IPS-18c (cell line): Measurements from ENCODE around the gene VWA7.
A peak's percentile ranks its signal among the peaks of the same experiment; 100 is the strongest.
"Not testable (repeated sequence)": the region's sequence is repeated elsewhere in the genome, so short reads cannot be mapped to it uniquely, and the experiment has no call there.

Experiments used
- H3K4me3 ChIP-seq: 2 replicates; pipeline ENCODE4 v1.7.0; 2013; ENCODE audit warnings: low read depth, mild to moderate bottlenecking, low read length, moderate library complexity; ENCODE audit not compliant: insufficient read depth
- H3K9me3 ChIP-seq: one replicate; pipeline ENCODE4 v1.6.1; 2013; ENCODE audit warnings: mild to moderate bottlenecking, low read length, moderate library complexity; ENCODE audit not compliant: control insufficient read depth, insufficient read depth

Gene VWA7

DNA sequence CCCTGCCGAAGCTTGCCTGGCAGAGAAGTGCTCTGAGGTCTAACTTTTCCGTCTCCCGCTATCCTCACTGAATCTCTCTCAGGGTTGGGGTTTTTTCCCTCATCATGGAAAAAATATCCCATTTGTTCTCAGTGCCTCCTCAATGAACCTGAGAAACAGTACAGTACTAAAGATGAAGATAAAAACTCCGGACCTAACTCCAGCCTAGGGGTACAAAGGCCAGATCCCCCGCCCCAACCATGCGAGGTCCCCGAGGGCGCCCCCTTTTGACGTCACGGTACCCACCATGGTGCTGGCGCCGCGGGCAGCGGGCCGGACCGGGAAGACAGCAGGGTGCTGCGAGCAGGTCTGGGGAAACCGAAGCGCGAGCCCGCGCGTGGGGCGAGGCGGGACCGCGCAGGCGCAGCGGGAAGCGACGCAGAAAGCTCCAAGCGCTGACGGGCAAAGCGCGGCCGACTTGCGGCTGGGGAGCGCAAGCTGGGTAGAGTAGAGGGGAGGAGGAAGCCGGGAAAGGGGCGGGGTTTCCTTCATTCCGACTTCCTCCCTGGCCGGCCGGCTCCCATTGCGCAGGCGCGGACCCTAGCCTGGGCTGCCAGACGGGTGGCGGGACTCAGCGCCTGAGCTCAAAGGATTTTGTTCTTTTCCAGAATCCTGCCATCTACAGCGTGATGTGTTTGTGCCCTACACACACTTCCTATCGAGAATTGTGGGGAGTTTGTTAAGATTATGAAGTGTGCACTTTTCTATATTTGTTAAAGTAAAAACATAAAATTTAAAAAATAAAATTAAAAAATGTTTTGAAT, 29.5 kb upstream of the VWA7 start, which contains the start of gene LSM2:
Gene LSM2 (minus strand): TSS at position 497 of the 803 bp plus-strand sequence. CDS start 209 bp downstream, at position 288.
- no peaks in the 10 kb centered on the region for H3K9me3 ChIP-seq

DNA sequence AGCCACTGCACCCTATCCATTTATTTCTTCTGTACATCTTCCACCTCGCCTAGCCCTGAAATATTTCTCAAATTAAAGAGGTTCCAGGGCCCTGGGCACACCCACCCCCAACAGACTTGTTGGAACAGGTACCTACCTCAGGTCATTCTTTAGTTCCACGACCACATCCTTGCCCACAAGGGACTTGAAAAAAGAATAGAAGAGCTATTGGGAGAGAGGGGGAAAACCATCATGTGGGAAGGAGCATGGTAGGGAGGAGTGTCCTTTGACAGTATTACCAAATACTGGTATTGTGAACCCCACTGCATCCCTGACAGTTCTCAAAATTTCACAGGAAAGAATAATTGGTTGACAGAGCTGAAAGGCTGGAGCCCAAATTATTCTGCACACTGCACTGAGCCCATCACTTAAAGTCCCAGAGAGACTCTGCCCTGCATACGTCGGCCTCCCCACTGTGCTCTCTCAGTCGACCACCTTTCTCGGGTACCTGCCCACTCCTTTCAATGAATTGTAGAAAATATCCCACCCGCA, 28.9 kb upstream of the VWA7 start:
- peak overlapping the region; percentile 100 for H3K4me3 ChIP-seq
- no peaks in the 10 kb centered on the region for H3K9me3 ChIP-seq

More for the DNA sequence above, 29.5 kb upstream of the VWA7 start, which contains the start of gene LSM2:
- H3K4me3 ChIP-seq, result peak within 1 kb of the TSS; percentile 100

DNA sequence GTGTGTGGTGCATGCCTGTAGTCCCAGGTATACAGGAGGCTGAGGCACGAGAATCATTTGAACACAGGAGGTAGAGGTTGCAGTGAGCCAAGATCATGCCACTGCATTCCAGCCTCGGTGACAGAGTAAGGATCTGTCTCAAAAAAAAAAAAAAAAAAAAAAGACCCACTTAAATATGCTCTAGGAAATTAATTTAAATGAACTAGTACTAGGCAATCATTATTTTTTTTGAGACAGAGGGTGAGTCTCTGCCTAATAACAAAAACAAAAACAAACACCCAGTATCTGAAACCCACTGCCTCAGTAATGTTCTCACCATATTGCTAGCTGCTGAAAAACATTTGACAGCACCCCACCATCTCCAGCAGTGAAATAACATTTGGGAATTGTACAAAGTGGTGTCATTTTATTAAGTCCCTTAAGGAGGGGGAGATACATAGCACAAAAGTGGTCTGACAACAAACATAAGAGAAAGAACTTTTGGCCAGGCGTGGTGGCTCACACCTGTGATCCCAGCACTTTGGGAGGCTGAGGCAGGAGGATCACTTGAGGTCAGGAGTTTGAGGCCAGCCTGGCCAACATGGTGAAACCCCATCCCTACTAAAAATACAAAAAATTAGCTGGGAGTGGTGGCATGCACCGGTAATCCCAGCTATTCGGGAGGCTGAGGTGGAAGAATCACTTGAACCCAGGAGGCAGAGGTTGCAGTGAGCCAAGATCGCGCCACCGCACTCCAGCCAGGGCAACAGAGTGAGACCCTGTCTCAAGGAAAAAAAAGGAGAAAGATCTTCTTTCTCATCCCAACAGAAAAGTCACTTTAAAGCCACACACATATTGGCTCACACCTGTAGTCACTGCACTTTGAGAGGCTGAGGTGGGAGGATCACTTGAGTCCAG, 24.2 kb upstream of the VWA7 start:
- not testable (repeated sequence) for H3K9me3 ChIP-seq, H3K4me3 ChIP-seq

DNA sequence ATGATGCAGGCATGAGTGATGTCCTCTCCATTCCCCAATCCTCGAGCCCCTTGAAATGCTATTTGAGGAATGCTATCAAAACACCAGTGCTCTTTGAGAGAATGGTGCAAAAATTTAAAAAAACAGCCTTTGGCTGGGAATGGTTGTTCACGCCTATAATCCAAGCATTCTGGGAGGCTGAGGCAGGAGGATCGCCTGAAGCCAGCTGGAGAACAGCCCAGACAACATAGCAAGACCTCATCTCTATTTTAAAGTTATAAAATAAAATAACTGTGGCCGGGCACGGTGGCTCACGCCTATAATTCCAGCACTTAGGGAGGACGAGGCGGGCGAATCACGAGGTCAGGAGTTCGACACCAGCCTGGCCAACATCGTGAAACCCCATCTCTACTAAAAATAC, 22.7 kb upstream of the VWA7 start:
- no peaks in the 10 kb centered on the region for H3K9me3 ChIP-seq
- H3K4me3 ChIP-seq, result no peak overlapping the region

DNA sequence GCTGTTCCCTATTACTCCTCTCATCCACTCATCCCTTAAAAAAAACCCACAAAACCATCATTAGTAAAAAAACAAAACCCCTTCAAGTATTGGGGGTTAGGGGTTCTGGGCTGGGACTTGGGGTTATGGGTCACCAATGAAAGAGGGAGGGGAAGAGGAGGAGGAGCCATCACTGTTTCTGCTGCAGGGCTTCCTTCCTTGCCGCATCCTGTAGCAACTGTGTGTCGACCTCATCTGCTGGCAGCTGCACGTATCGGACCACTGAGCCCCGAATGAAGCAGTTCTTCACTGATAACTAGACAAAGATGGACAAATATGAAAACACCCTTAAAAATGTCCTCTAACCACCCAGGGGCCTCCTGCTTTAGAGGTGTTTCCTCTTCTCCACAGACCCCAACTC, 20.5 kb upstream of the VWA7 start:
- no peak overlapping the region for H3K4me3 ChIP-seq
- H3K9me3 ChIP-seq, result no peaks in the 10 kb centered on the region

DNA sequence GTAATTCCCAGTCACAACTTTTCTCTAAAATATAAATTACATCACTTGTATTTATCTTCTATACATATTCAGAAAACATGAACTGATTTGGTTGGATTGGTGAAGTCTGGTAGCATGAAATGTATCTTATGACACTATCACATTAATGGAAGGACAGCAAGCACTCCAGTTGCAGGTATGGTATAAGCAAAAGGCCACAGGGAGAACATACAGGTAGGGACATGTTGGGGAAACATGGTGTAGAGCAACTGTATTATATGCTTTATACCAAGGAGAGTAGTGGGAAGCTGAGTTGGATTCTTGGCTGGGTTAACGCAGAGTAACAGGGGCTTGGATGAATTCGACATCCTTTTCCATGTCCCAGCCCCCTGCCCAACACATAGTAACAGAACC, 19.9 kb upstream of the VWA7 start:
- H3K4me3 ChIP-seq, result no peak overlapping the region

DNA sequence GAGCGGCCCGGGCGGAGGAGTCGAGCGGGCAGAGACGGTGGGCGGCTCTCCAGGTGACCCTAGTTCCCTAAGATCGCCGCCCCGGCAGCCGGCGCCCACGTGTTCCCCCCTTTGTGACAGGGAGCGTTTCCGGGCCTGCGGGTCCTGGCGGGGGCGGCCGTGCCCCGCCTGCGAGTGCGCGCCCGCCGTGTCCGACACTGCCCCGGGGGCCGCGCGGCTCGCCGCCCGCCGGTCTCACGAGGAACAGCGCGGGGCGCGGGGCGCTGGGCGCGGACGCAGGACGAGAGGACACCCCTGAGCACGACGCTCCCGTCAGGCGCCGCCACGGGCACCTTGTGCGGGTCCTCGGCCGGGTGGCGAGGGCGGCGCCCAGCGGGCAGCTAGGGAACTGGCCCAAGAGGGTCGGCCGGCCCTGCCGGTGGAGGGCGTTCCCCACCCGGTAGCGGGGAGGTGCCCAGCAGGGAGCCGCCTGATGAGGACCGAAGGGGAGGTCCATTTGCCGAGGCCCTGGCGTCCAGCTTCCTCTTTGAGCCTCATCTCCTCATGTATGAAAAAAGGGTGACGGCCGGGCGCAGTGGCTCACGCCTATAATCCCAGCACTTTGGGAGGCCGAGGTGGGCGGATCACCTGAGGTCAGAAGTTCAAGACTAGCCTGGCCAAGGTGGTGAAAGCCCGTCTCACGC, 18.6 kb upstream of the VWA7 start, which contains the start of gene VARS1:
Gene VARS1 (minus strand): TSS at position 137 of the 683 bp plus-strand sequence. CDS start 535 bp downstream, outside the sequence.
- H3K9me3 ChIP-seq, result no peaks in the 10 kb centered on the region
- H3K4me3 ChIP-seq, result peak within 1 kb of the TSS; percentile 93

More for the DNA sequence above, 19.9 kb upstream of the VWA7 start:
- H3K9me3 ChIP-seq, result no peaks in the 10 kb centered on the region

DNA sequence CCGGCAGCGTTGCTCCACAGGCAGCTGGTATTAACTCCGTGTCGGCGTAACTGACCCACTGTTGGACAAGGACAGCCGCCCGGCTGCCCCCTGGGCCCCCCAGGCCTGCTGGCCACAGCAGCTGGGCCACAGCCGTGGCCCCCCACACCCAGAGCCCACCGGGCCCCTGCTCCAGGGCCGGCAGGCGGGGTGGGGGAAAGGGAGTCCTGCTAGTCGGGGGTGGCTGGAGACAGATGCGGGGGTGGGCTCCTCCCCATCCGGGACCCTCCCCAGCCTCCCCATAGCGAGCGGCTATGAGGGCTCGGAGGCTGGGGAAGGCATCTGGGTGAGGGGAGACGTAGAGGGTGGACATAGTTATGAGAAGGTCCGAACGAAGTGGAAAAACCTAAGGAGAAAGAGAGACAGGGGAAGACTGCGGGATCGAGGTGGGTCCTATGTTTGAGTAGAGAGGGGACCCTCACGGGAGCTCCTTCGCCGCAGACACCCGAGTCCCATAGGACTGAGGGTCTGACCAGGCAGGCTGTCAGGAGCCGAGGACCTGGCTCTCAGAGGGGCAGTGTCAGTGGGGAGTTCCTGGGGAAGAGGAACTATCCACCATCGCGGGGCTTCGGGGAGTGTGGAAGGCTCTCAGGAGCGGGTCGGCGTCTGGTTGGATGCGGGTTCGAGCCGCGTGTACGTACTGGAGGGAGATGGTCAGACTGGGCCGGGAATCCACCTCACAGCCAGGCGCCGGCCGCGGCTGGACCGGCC, 17.9 kb upstream of the VWA7 start:
- Histone ChIP-seq H3K4me3 (peak overlapping the region; percentile 93), H3K9me3 (no peaks in the 10 kb centered on the region)

DNA sequence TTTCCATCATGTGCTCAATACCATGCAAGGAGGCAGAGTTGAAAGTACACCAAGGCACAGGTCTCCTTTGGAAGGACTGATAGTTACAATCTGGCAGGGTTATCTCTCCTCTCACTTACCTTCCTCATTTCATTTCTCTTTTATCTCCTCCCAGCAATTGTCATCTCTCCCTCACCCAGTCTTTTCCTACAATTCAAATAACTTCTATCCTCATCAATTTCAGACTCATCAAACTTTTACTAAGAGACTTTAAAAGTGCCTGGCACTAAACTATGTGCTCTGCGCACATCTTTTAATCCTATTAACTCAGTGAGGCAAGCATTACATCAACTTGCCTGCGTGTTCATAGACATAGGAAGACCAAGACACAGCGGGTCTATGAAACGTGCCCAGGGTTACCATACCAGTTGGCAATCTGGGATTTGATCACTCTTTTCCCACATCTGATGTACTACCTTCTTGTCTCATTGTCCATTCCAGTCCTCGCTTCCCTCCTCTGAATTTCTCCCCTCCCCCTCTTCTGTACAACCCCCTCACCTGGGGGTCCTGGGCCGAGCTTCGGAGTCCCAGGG, 17.3 kb upstream of the VWA7 start:
- H3K4me3 ChIP-seq, result peak overlapping the region; percentile 93
- H3K9me3 ChIP-seq, result no peaks in the 10 kb centered on the region

DNA sequence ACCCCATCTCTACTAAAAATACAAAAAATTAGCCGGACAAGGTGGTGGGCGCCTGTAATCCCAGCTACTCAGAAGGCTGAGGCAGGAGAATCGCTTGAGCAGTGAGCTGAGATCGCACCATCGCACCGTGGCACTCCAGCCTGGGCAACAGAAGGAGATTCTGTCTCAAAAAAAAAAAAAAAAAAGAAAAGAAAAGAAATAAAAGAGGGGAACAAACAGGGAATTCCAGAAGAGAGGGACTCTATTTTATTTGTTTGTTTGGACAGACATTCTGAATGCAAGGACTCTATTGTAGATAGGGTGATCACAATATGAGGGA, 16.8 kb upstream of the VWA7 start:
- not testable (repeated sequence) for H3K9me3 ChIP-seq, H3K4me3 ChIP-seq

DNA sequence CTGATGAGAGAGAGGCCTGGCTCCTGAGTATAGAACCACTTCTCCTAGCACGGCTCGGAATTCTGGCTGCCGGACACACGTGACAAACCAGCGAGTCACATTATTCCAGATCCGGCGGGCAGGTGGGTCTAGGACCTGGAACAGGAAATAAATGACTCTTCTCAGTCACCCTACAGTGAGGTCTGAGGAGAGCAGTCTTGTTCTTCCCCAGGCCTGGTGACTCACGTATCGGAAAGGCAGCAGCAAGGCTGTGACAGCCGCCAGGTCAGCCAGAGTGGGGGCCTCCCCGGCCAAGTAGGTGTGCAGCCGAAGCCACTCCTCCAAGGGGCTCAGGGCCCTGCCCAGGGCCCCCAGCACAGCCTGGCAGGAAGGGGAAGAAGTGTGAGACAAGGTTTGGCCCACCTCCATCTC, 15.6 kb upstream of the VWA7 start:
- Histone ChIP-seq H3K9me3 (no peaks in the 10 kb centered on the region), H3K4me3 (no peak overlapping the region)

DNA sequence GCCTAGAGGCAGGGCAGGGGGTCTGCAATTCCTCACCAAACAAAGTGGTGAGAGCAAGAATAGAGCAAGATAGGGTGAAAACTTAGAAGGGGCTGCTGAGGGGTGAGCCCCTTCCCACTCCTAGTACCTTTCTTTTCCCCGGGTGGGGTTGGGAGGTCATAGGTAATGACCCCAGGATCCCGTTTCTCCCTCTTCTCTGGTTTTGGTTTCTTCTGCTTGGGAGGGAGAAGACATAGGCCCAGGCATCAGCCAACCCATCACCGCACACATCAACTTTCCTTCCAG, 14.9 kb upstream of the VWA7 start:
- Histone ChIP-seq H3K9me3 (no peaks in the 10 kb centered on the region), H3K4me3 (no peak overlapping the region)

DNA sequence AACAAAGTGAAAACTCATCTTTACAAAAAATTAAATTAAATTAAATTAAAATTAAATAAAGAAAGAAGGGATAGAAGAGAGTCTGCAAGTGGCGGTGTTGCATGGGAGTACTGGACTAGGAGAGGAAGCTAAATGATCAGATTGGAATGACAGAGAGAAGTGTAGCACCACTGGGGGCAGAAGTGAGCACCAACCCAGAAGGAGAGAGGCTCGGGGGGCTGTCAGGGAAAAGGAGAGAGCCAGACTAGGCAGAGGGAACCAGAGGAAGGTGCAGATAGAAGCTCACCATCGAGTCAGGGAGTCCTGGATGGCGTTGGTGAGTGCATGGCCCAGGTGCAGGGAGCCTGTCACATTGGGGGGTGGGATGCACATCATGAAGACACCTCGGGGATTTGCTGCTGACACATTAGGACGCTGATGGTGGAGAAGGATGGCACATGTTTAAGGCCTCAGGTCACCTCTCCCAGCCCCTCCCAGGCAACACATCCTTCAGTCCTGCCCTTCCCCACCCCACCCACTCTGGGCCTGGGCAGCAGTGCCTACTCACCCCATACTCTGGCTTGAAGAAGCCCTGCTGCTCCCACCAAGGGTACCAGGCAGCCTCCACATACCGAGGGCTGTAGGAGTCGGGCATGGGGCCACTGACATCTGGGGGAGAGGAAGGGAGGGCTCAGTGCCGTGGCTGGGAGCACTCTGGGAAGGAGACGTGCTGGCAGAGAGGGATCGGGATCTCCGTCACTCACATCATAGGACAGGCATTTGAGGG, 14.4 kb upstream of the VWA7 start:
- Histone ChIP-seq H3K4me3 (no peak overlapping the region), H3K9me3 (no peaks in the 10 kb centered on the region)

DNA sequence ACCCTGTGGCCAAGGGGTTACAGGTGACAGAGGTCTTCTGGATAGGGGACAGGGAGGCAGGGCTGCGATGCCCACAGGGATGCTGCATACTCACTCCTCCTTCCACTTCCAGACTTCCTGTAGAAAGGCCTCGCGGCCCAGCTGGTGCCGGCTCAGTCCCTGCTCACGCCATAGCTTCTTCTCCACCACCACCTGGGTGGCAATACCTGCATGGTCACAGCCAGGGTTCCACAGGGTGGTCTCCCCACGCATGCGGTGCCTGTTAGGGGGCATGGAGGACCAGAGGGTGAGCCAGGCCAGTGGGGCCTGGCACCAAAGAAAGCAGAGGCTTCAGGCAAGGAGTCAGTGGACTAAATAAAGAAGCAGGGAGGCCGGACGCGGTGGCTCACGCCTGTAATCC, 8.3 kb upstream of the VWA7 start:
- no peaks in the 10 kb centered on the region for H3K9me3 ChIP-seq
- H3K4me3 ChIP-seq, result no peak overlapping the region

DNA sequence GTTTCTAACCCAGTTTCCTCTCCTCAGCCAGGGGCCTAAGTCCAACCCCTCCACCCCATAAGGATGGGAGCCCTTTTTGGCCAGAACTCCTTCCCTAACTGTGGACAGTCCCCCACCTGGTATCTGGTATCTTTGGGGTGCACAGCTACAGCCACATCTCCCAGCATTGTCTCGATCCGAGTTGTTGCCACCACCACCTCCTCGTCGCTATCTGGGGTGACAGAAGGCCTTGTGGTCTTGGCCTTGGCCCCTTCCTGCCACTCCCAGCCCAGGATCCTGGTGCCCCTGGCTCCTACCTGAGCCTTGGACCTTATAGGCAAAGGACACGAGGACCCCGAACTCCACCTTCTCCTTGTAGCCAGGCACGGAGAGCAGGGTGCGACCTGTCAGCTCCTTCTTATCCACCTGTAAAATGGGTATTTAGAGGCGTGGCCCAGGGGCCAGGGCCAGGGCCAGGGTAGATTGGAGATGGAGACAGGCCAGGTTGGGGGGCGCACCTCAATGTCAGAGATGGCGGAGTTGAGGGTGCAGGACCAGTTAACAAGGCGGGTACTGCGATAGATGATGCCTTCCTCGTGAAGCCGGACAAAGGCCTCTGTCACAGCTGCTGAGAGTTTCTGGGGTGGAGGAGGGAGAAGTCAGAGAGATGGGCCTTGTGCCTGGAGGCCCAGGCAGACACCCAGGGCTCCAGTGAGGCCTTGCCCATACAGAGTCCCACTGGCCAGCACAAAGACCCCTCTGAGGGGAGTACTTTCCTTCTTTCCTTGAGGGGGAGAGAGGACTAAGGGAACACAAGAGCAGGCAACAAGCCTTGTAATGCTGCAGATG, 7.2 kb upstream of the VWA7 start:
- no peak overlapping the region for H3K4me3 ChIP-seq
- no peaks in the 10 kb centered on the region for H3K9me3 ChIP-seq
